ENCODE results near the gene PIAS1. TPM values are rescaled to one million over a fixed set of nuclear protein-coding genes. Genes with fewer than 3 reads are reported as not detected.

Gene PIAS1
- total RNA-seq, 4 donors from 2014 or later = 26.2 to 68.4 (median 53.1) TPM

DNA sequence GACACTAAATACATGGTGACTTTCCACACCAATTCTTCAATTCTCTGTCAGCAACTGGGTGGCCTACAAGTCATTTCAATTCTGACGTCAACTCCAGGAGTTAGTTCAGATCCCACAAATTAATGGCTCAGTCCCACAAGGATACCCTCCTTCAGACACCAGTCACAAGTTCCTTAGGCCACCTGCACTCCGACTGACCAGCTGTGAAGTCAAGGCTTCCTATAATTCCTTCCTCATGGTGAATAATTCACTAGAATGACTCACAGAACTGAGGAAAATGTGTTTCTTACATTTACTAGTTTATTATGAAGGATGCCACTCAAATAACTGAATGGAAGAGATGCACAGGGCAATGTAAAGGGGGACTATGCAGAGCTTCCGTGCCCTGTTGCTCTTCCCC, 6.3 kb upstream of the PIAS1 start:
- H3K36me3 ChIP-seq = no peaks in the 10 kb centered on the region
- intact Hi-C loops (cut with DNase I) = no loop called here

GRCh38 chr15:68051109-68051508, 3.0 kb upstream of the PIAS1 start:
- intact Hi-C loops (cut with DNase I) = no loop called here
- no peaks in the 10 kb centered on the region for H3K27me3 ChIP-seq
- no peaks in the 10 kb centered on the region for H3K9me3 ChIP-seq
- H3K4me1 ChIP-seq = peaks cover 11 to 13% (median 13%) of the 10 kb centered on the region in 4 donors
- no peaks in the 10 kb centered on the region for H3K36me3 ChIP-seq
- 66% methylated on average over 2 of the region's 2 CpGs for WGBS
- no peak overlapping the region for H3K4me3 ChIP-seq
- H3K27ac ChIP-seq (replicated peaks in 1 of 4) = no peak overlapping the region
- DNase-seq (ENCODE audit: extremely low spot score) = no peak
- TF ChIP-seq POLR2AphosphoS5 (IDR thresholded peaks at IDR 0.05) = no peak
- TF ChIP-seq POLR2A (IDR thresholded peaks at IDR 0.05; ENCODE audit: low read depth) = no peak
- TF ChIP-seq CTCF (IDR thresholded peaks at IDR 0.05) = no peak
- no peak for TF ChIP-seq EP300 (IDR thresholded peaks at IDR 0.05)

More for the DNA sequence above, 6.3 kb upstream of the PIAS1 start:
- DNase-seq (ENCODE audit: extremely low spot score) = no peak
- TF ChIP-seq EP300 (IDR thresholded peaks at IDR 0.05) = no peak
- TF ChIP-seq POLR2A (IDR thresholded peaks at IDR 0.05; ENCODE audit: low read depth) = no peak
- no peak for TF ChIP-seq POLR2AphosphoS5 (IDR thresholded peaks at IDR 0.05)
- no peak for TF ChIP-seq CTCF (IDR thresholded peaks at IDR 0.05)
- 86% methylated on average over 3 of the region's 3 CpGs for WGBS
- H3K27me3 ChIP-seq = no peaks in the 10 kb centered on the region
- no peaks in the 10 kb centered on the region for H3K9me3 ChIP-seq
- no peak overlapping the region for H3K4me3 ChIP-seq
- no peaks in the 10 kb centered on the region for H3K4me1 ChIP-seq
- no peak overlapping the region for H3K27ac ChIP-seq (replicated peaks in 1 of 4)

DNA sequence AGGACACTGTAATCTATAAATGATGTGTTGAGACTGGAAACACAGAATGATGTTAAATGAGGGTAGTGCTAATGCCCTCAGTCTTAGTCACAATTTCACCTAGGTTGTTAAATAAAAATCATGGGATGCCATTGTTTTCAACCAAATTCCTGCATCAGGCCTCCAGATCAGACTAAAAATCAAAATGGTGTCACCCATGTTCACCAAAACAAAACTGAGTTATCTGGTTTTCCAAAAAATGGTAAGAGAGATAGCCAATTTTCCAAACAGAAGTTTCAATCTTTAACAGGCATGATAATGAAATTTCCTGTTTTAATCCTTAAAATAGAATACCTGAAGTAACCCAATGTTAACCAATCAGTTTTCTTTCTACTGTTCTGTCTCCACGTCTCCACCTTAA, 2.2 kb upstream of the PIAS1 start:
- Histone ChIP-seq H3K9me3 (no peaks in the 10 kb centered on the region), H3K4me1 (peaks cover 17 to 21% (median 21%) of the 10 kb centered on the region in 4 donors), H3K27ac (replicated peaks in 1 of 4) (no peak overlapping the region), H3K27me3 (no peaks in the 10 kb centered on the region), H3K4me3 (no peak overlapping the region), H3K36me3 (no peaks in the 10 kb centered on the region)
- TF ChIP-seq POLR2AphosphoS5 (IDR thresholded peaks at IDR 0.05) (no peak), EP300 (IDR thresholded peaks at IDR 0.05) (no peak), POLR2A (IDR thresholded peaks at IDR 0.05; ENCODE audit: low read depth) (no peak), CTCF (IDR thresholded peaks at IDR 0.05) (no peak)
- 96% methylated on average over 1 of the region's 1 CpG for WGBS
- DNase-seq (ENCODE audit: extremely low spot score) = no peak
- intact Hi-C loops (cut with DNase I) = no loop called here

DNA sequence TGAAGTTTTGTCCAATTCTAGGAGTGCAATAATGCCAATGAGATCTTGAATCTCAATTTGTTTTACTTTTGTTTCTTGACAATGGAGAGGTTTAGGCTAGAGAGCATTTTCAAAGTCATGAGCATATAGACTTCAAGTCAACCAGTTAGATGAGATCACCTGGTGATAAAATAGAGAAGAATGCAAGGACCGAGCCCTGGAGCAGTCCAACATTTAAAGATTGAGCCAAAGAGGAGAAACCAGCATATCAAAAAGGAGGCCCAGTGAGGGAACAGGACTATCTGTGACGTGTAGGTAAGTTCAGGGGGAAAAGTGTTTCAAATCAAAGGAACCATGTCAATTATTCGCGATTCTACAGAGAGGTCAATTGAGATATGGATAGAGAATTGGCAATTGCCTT, 1.7 kb upstream of the PIAS1 start:
- DNase-seq (ENCODE audit: extremely low spot score) = no peak
- no peak overlapping the region for H3K4me3 ChIP-seq
- H3K27me3 ChIP-seq = no peaks in the 10 kb centered on the region
- intact Hi-C loops (cut with DNase I) = no loop called here
- H3K36me3 ChIP-seq = no peaks in the 10 kb centered on the region
- H3K9me3 ChIP-seq = no peaks in the 10 kb centered on the region
- no peak overlapping the region for H3K27ac ChIP-seq (replicated peaks in 1 of 4)
- no peak for TF ChIP-seq CTCF (IDR thresholded peaks at IDR 0.05)
- no peak for TF ChIP-seq POLR2A (IDR thresholded peaks at IDR 0.05; ENCODE audit: low read depth)
- WGBS = 97% methylated on average over 4 of the region's 4 CpGs
- peaks cover 22 to 26% (median 26%) of the 10 kb centered on the region in 4 donors for H3K4me1 ChIP-seq

GRCh38 chr15:68053001-68053400, 1.1 kb upstream of the PIAS1 start:
- no peaks in the 10 kb centered on the region for H3K27me3 ChIP-seq

More at GRCh38 chr15:68053001-68053400, 1.1 kb upstream of the PIAS1 start:
- no peak overlapping the region for H3K4me3 ChIP-seq
- no peak overlapping the region for H3K27ac ChIP-seq (replicated peaks in 1 of 4)
- H3K36me3 ChIP-seq = no peaks in the 10 kb centered on the region
- H3K4me1 ChIP-seq = peaks cover 26 to 32% (median 31%) of the 10 kb centered on the region in 4 donors
- intact Hi-C loops (cut with DNase I) = no loop called here
- 93% methylated on average over 6 of the region's 6 CpGs for WGBS
- TF ChIP-seq CTCF (IDR thresholded peaks at IDR 0.05) = no peak
- TF ChIP-seq EP300 (IDR thresholded peaks at IDR 0.05) = no peak
- TF ChIP-seq POLR2A (IDR thresholded peaks at IDR 0.05; ENCODE audit: low read depth) = no peak
- TF ChIP-seq POLR2AphosphoS5 (IDR thresholded peaks at IDR 0.05) = no peak
- no peak for DNase-seq (ENCODE audit: extremely low spot score)
- no peaks in the 10 kb centered on the region for H3K9me3 ChIP-seq
